ENCODE results near the gene KSR2. TPM values are rescaled to one million over a fixed set of nuclear protein-coding genes. Genes with fewer than 3 reads are reported as not detected.

The KSR2 gene
- total RNA-seq, 1 experiment from 2014 or later, result 0.06 TPM

- no peak for DNase-seq (ENCODE audit: low spot score)
These were observed 386.5 kb downstream of the KSR2 start for GRCh38 chr12:117582135-117582784.

- no peak for DNase-seq (ENCODE audit: low spot score)
These were observed 388.1 kb downstream of the KSR2 start for GRCh38 chr12:117580718-117581062.

- DNase-seq (ENCODE audit: low spot score), result no peak
These were observed 388.6 kb downstream of the KSR2 start for GRCh38 chr12:117580015-117580717.

- DNase-seq (ENCODE audit: low spot score), result no peak
These were observed 391.6 kb downstream of the KSR2 start for GRCh38 chr12:117577122-117577657.

- DNase-seq (ENCODE audit: low spot score), result no peak
These were observed 392.7 kb downstream of the KSR2 start for GRCh38 chr12:117576053-117576452.

GRCh38 chr12:117574655-117575054 lies 394.1 kb downstream of the KSR2 start:
- DNase-seq (ENCODE audit: low spot score), result no peak

- no peak for DNase-seq (ENCODE audit: low spot score)
These were observed 396.0 kb downstream of the KSR2 start for GRCh38 chr12:117572755-117573154.

GRCh38 chr12:117571321-117571720 lies 397.5 kb downstream of the KSR2 start:
- peak; percentile 11 for DNase-seq (ENCODE audit: low spot score)

- no peak for DNase-seq (ENCODE audit: low spot score)
These were observed 398.2 kb downstream of the KSR2 start for GRCh38 chr12:117570608-117571007.

- no peak for DNase-seq (ENCODE audit: low spot score)
These were observed 401.1 kb downstream of the KSR2 start for GRCh38 chr12:117567644-117568216.

- no peak for DNase-seq (ENCODE audit: low spot score)
These were observed 403.9 kb downstream of the KSR2 start for GRCh38 chr12:117564881-117565280.

GRCh38 chr12:117563706-117564105 lies 405.1 kb downstream of the KSR2 start:
- DNase-seq (ENCODE audit: low spot score), result no peak

GRCh38 chr12:117563007-117563406 lies 405.8 kb downstream of the KSR2 start:
- DNase-seq (ENCODE audit: low spot score), result no peak

- no peak for DNase-seq (ENCODE audit: low spot score)
These were observed 406.8 kb downstream of the KSR2 start for GRCh38 chr12:117561990-117562389.

- no peak for DNase-seq (ENCODE audit: low spot score)
These were observed 408.8 kb downstream of the KSR2 start for GRCh38 chr12:117559978-117560377.

GRCh38 chr12:117555889-117556288 lies 412.9 kb downstream of the KSR2 start:
- no peak for DNase-seq (ENCODE audit: low spot score)

- no peak for DNase-seq (ENCODE audit: low spot score)
These were observed 415.8 kb downstream of the KSR2 start for GRCh38 chr12:117552971-117553370.

- no peak for DNase-seq (ENCODE audit: low spot score)
These were observed 417.1 kb downstream of the KSR2 start for GRCh38 chr12:117551665-117552064.

- DNase-seq (ENCODE audit: low spot score), result no peak
These were observed 421.6 kb downstream of the KSR2 start for GRCh38 chr12:117547209-117547608.

GRCh38 chr12:117545216-117545615 lies 423.6 kb downstream of the KSR2 start:
- no peak for DNase-seq (ENCODE audit: low spot score)

GRCh38 chr12:117540011-117540410 lies 428.8 kb downstream of the KSR2 start:
- DNase-seq (ENCODE audit: low spot score), result no peak

- DNase-seq (ENCODE audit: low spot score), result no peak
These were observed 429.9 kb downstream of the KSR2 start for GRCh38 chr12:117538926-117539325.
